GM12864 (cell line): ENCODE data around the gene SLC5A6.

Experiments used
- DNase-seq: peaks from one replicate; pipeline ENCODE4 v3.0.0-alpha.2; 2011; ENCODE audit warnings: low read depth
- H3K4me3 ChIP-seq: 2 replicates; pipeline ENCODE4 v1.5.1; 2011; ENCODE audit warnings: mild to moderate bottlenecking, low read depth, low read length, control low read depth
- TF ChIP-seq, protein P1 (sequence below): IDR thresholded peaks from 2 replicates; pipeline ENCODE4 v1.5.1; 2011; ENCODE audit warnings: low read depth, mild to moderate bottlenecking, moderate library complexity, low read length, control low read depth, inconsistent platforms; ENCODE audit errors: missing control alignments

The SLC5A6 gene

DNA sequence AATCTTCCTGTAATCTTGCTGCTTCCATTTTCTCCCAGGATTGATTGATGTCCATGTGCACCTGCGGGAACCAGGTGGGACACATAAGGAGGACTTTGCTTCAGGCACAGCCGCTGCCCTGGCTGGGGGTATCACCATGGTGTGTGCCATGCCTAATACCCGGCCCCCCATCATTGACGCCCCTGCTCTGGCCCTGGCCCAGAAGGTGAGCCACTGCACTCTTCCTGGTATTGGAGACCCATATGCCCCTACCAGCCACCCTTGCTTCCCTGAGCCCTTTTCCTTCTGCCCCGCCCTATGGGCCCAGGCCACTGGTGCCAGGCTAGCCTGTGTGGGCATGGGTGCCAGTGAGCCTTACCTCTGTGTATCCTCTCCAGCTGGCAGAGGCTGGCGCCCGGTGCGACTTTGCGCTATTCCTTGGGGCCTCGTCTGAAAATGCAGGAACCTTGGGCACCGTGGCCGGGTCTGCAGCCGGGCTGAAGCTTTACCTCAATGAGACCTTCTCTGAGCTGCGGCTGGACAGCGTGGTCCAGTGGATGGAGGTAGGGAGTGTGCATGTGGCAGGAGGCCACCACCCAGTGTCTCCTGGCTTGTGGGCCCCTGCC lies 25.4 kb upstream of the SLC5A6 start:
- DNase-seq = no peak
- H3K4me3 ChIP-seq = no peak overlapping the region
- TF ChIP-seq, protein P1, sequence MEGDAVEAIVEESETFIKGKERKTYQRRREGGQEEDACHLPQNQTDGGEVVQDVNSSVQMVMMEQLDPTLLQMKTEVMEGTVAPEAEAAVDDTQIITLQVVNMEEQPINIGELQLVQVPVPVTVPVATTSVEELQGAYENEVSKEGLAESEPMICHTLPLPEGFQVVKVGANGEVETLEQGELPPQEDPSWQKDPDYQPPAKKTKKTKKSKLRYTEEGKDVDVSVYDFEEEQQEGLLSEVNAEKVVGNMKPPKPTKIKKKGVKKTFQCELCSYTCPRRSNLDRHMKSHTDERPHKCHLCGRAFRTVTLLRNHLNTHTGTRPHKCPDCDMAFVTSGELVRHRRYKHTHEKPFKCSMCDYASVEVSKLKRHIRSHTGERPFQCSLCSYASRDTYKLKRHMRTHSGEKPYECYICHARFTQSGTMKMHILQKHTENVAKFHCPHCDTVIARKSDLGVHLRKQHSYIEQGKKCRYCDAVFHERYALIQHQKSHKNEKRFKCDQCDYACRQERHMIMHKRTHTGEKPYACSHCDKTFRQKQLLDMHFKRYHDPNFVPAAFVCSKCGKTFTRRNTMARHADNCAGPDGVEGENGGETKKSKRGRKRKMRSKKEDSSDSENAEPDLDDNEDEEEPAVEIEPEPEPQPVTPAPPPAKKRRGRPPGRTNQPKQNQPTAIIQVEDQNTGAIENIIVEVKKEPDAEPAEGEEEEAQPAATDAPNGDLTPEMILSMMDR = no peak

DNA sequence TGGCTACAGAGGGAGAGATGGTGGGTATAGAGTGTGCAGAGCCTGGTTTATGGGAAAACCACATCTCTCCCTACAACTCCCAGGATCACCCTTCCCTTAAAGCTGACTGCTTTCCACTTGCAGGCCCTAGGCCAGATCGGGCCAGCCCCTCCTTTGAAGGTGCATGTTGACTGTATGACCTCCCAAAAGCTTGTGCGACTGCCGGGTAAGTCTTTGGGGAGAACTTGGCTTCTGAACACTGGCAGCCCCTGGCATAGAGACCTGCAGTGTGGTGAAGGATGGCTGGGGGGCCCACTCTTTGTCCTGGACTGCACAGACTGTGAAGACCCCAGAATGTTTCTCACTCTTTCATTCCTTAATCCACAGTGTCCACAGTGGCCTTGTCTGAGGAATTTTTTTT lies 24.6 kb upstream of the SLC5A6 start:
- no peak for DNase-seq
- TF ChIP-seq, protein P1 = no peak
- no peak overlapping the region for H3K4me3 ChIP-seq

DNA sequence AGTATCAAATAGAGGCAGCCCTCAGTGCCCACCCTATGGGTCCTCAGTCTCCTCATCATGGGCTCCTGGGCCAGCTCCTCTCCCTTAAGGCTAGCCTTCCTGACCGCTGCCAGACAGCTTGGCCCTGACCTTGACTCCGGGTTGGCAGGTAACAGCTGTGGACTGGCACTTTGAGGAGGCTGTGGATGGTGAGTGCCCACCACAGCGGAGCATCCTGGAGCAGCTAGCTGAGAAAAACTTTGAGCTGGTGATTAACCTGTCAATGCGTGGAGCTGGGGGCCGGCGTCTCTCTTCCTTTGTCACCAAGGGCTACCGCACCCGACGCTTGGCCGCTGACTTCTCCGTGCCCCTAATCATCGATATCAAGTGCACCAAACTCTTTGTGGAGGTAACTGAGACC lies 24.1 kb upstream of the SLC5A6 start:
- TF ChIP-seq, protein P1 = no peak
- no peak overlapping the region for H3K4me3 ChIP-seq
- no peak for DNase-seq

DNA sequence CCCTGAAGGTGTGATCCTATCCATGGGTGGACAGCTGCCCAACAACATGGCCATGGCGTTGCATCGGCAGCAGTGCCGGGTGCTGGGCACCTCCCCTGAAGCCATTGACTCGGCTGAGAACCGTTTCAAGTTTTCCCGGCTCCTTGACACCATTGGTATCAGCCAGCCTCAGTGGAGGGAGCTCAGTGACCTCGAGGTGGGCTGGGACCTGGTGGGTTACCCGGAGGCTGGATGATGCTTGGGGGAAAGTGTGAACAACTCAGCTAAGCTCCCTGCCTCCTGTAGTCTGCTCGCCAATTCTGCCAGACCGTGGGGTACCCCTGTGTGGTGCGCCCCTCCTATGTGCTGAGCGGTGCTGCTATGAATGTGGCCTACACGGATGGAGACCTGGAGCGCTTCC lies 21.3 kb upstream of the SLC5A6 start:
- TF ChIP-seq, protein P1 = no peak
- H3K4me3 ChIP-seq = no peak overlapping the region
- no peak for DNase-seq

DNA sequence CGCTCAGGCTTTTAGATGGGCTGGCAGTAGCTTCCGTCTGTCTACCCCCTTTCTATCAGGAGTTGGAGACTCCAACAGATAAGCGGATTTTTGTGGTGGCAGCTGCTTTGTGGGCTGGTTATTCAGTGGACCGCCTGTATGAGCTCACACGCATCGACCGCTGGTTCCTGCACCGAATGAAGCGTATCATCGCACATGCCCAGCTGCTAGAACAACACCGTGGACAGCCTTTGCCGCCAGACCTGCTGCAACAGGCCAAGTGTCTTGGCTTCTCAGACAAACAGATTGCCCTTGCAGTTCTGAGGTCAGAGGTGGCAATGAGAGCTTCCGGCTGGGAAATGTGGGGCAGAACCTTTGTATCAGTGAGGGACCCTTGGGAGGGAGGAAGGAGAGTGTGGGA lies 19.9 kb upstream of the SLC5A6 start:
- no peak for DNase-seq
- TF ChIP-seq, protein P1 = no peak
- no peak overlapping the region for H3K4me3 ChIP-seq

DNA sequence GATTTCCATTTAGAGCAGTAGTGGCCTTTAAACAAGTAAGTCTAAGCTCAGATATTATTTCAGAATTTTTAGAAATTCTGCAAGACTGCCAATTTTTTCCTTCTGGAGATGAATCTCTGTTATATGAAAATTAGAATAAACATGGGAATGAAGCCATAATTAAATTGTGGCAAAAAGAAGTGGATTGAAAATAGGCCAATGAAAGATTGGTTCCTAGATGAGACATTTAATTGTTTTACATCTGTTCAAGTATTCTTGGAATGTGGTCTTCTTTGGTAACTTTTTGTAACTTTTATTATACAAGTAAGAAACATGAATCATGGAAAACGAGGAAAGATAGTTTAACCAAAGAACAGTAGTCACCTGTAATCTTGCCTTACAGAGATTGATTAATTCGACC lies 15.4 kb upstream of the SLC5A6 start:
- no peak for DNase-seq
- H3K4me3 ChIP-seq = no peak overlapping the region
- TF ChIP-seq, protein P1 = no peak

DNA sequence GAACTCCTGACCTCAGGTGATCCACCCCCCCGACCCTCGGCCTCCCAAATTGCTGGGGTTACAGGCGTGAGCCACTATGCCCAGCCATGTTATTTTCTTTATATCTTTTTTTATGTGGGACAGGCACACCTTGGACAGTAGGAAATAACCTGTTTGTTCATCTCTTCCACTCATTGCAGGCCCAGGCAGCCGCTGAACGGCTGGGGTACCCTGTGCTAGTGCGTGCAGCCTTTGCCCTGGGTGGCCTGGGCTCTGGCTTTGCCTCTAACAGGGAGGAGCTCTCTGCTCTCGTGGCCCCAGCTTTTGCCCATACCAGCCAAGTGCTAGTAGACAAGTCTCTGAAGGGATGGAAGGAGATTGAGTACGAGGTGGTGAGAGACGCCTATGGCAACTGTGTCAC lies 13.5 kb upstream of the SLC5A6 start:
- H3K4me3 ChIP-seq = no peak overlapping the region
- DNase-seq = no peak
- TF ChIP-seq, protein P1 = no peak
